GM20000 (cell line): ENCODE data around the gene CFAP97D2.
"Not testable (repeated sequence)": the region's sequence is repeated elsewhere in the genome, so short reads cannot be mapped to it uniquely, and the experiment has no call there.

ENCODE experiments used
- DNase-seq: peaks from one replicate; pipeline ENCODE4 v3.0.0; 2012; ENCODE audit warnings: low spot score
- CTCF ChIP-seq: IDR thresholded peaks from 2 replicates; pipeline ENCODE4 v1.5.1; 2012; ENCODE audit warnings: mild to moderate bottlenecking, control low read depth; ENCODE audit errors: extremely low read depth, missing control alignments

CFAP97D2 gene

GRCh38 chr13:114155926-114156883 lies 22.9 kb upstream of the CFAP97D2 start:
- no peak for DNase-seq
- TF ChIP-seq CTCF = no peak

- no peak for DNase-seq
- no peak for TF ChIP-seq CTCF
These were observed 21.1 kb upstream of the CFAP97D2 start for GRCh38 chr13:114157869-114158495.

- DNase-seq = not testable (repeated sequence)
These were observed 20.0 kb upstream of the CFAP97D2 start for GRCh38 chr13:114158869-114159666.

GRCh38 chr13:114161028-114161556 lies 18.0 kb upstream of the CFAP97D2 start:
- DNase-seq = peak; percentile 15

GRCh38 chr13:114161644-114162532 lies 17.2 kb upstream of the CFAP97D2 start:
- DNase-seq = peak; percentile 42
- TF ChIP-seq CTCF = no peak

More at GRCh38 chr13:114161028-114161556, 18.0 kb upstream of the CFAP97D2 start:
- no peak for TF ChIP-seq CTCF

- no peak for DNase-seq
- no peak for TF ChIP-seq CTCF
These were observed 16.5 kb upstream of the CFAP97D2 start for GRCh38 chr13:114162533-114162922.

- no peak for TF ChIP-seq CTCF
- no peak for DNase-seq
These were observed 15.0 kb upstream of the CFAP97D2 start for GRCh38 chr13:114164053-114164452.
